Common myeloid progenitor, CD34-positive (primary cell): ENCODE results near the gene ZBED1.

Source experiments
- CTCF ChIA-PET: fragments of 350-600 bp; sonication (Branson Sonifier 250); formaldehyde crosslinking; loops from one replicate; lab custom pipeline; 2021; ENCODE audit warnings: antibody characterized with exemption; lab: Charles Lee
- POLR2A ChIA-PET: fragments of 350-600 bp; sonication (Branson Sonifier 250); formaldehyde crosslinking; loops from one replicate; lab custom pipeline; 2021; ENCODE audit warnings: antibody characterized with exemption; lab: Charles Lee
- DNase-seq, 3 donors: peaks; one replicate each; pipeline versions ENCODE4 v3.0.0 to v3.0.0-alpha.2; 2013
- H3K27ac ChIP-seq, 2 experiments: 1 replicate in 1 of 2; 2 replicates in 1 of 2; pipeline ENCODE4 v1.7.0; 2013; ENCODE audit warnings: inconsistent platforms in 2 of 2, low read length in 2 of 2, mild to moderate bottlenecking in 2 of 2, low read depth in 1 of 2, moderate library complexity in 1 of 2; ENCODE audit not compliant: severe bottlenecking in 2 of 2, insufficient read depth in 1 of 2, poor library complexity in 1 of 2
- H3K27me3 ChIP-seq, 5 experiments: replicated peaks in 2 of 5; 1 replicate in 3 of 5; 2 replicates in 2 of 5; pipeline versions ENCODE4 v1.6.1 to v1.7.0; 2013; ENCODE audit warnings: low read length in 4 of 5, mild to moderate bottlenecking in 2 of 5, moderate library complexity in 2 of 5, inconsistent platforms in 1 of 5; ENCODE audit not compliant: insufficient read depth in 5 of 5, control insufficient read depth in 4 of 5
- H3K36me3 ChIP-seq, 4 experiments: 1 replicate in 2 of 4; 2 replicates in 2 of 4; pipeline versions ENCODE4 v1.6.1 to v1.7.0; 2013; ENCODE audit warnings: low read length in 3 of 4, control low read depth in 1 of 4, mild to moderate bottlenecking in 1 of 4; ENCODE audit not compliant: control insufficient read depth in 4 of 4, insufficient read depth in 4 of 4
- H3K4me1 ChIP-seq, 4 experiments: 1 replicate in 3 of 4; 2 replicates in 1 of 4; pipeline versions ENCODE4 v1.6.1 to v1.7.1; 2013; ENCODE audit warnings: low read length in 3 of 4, mild to moderate bottlenecking in 3 of 4, control low read depth in 1 of 4, inconsistent platforms in 1 of 4, moderate library complexity in 1 of 4; ENCODE audit not compliant: control insufficient read depth in 4 of 4, insufficient read depth in 4 of 4; ENCODE audit errors: control extremely low read depth in 1 of 4
- H3K4me3 ChIP-seq, 7 experiments: 1 replicate in 4 of 7; 2 replicates in 3 of 7; pipeline versions ENCODE4 v1.5.1 to v1.7.0; 2013; ENCODE audit warnings: mild to moderate bottlenecking in 7 of 7, low read length in 6 of 7, moderate library complexity in 6 of 7, inconsistent platforms in 2 of 7, low read depth in 2 of 7, control low read depth in 1 of 7; ENCODE audit not compliant: insufficient read depth in 4 of 7, control insufficient read depth in 1 of 7; ENCODE audit errors: extremely low read depth in 1 of 7
- H3K9me3 ChIP-seq, 5 experiments: 1 replicate in 4 of 5; 2 replicates in 1 of 5; pipeline versions ENCODE4 v1.6.1 to v1.7.1; 2013; ENCODE audit warnings: low read length in 4 of 5, mild to moderate bottlenecking in 2 of 5, inconsistent platforms in 1 of 5, low read depth in 1 of 5, moderate library complexity in 1 of 5; ENCODE audit not compliant: control insufficient read depth in 4 of 5, insufficient read depth in 2 of 5; ENCODE audit errors: control extremely low read depth in 1 of 5
- whole genome bisulfite sequencing: methylation state at CpG from one replicate; pipeline ENCODE4 v1.1.5; 2013; ENCODE audit not compliant: insufficient coverage; 5-methylcytosine and 5-hydroxymethylcytosine counted together

ZBED1 gene

GRCh38 chrX:2502668-2503519 lies 2.1 kb upstream of the ZBED1 start:
- WGBS: 91% methylated on average over 14 of the region's 19 CpGs
- CTCF ChIA-PET: no interaction called here

GRCh38 chrX:2502120-2502667 lies 1.4 kb upstream of the ZBED1 start:
- ChIA-PET POLR2A (no interaction called here), CTCF (no interaction called here)
- Histone ChIP-seq H3K27me3 (no peaks in the 10 kb centered on the region), H3K9me3 (no peaks in the 10 kb centered on the region), H3K4me3 (no peak overlapping the region), H3K36me3 (peaks cover 0 to 6% (median 0%) of the 10 kb centered on the region in 4 experiments), H3K4me1 (peaks cover 5 to 29% (median 16%) of the 10 kb centered on the region in 4 experiments), H3K27ac (peak overlapping the region in 1 of 2 experiments; percentile 43)
- no peak for DNase-seq
- whole genome bisulfite sequencing: no CpG with 5 or more reads among the region's 5 CpGs

More at GRCh38 chrX:2502668-2503519, 2.1 kb upstream of the ZBED1 start:
- Histone ChIP-seq H3K9me3 (no peaks in the 10 kb centered on the region), H3K36me3 (peaks cover 0 to 5% (median 0%) of the 10 kb centered on the region in 4 experiments), H3K27me3 (no peaks in the 10 kb centered on the region), H3K27ac (peak overlapping the region in 1 of 2 experiments; percentile 43), H3K4me1 (peaks cover 0 to 22% (median 16%) of the 10 kb centered on the region in 4 experiments), H3K4me3 (no peak overlapping the region)
- DNase-seq: peak; percentile 20 to 75 (median 66)
- POLR2A ChIA-PET: no interaction called here

- WGBS: 100% methylated on average over 1 of the region's 5 CpGs
- DNase-seq: no peak
- Histone ChIP-seq H3K4me1 (peaks cover 5 to 33% (median 16%) of the 10 kb centered on the region in 4 experiments), H3K27me3 (no peaks in the 10 kb centered on the region), H3K4me3 (no peak overlapping the region), H3K9me3 (no peaks in the 10 kb centered on the region), H3K27ac (peak overlapping the region in 1 of 2 experiments; percentile 43), H3K36me3 (peaks cover 0 to 6% (median 0%) of the 10 kb centered on the region in 4 experiments)
- POLR2A ChIA-PET: no interaction called here
- CTCF ChIA-PET: no interaction called here
These were observed 855 bp upstream of the ZBED1 start for GRCh38 chrX:2501559-2502102.

GRCh38 chrX:2500091-2500802 lies 529 bp downstream of the ZBED1 start:
- peak; percentile 21 to 61 (median 46) for DNase-seq
- no peaks in the 10 kb centered on the region for H3K27me3 ChIP-seq
- peaks cover 0 to 14% (median 3%) of the 10 kb centered on the region in 4 experiments for H3K36me3 ChIP-seq
- ChIA-PET CTCF (no interaction called here), POLR2A (no interaction called here)
- WGBS: 0% methylated on average over 34 of the region's 70 CpGs
- H3K4me1 ChIP-seq: peaks cover 5 to 33% (median 16%) of the 10 kb centered on the region in 4 experiments
- no peaks in the 10 kb centered on the region for H3K9me3 ChIP-seq
- H3K4me3 ChIP-seq: peak overlapping the region; percentile 70 to 91 (median 79)
- H3K27ac ChIP-seq: peak overlapping the region; percentile 15 to 79

- Histone ChIP-seq H3K4me3 (peak overlapping the region; percentile 70 to 91 (median 79)), H3K4me1 (peaks cover 5 to 33% (median 16%) of the 10 kb centered on the region in 4 experiments), H3K9me3 (no peaks in the 10 kb centered on the region), H3K36me3 (peaks cover 0 to 14% (median 3%) of the 10 kb centered on the region in 4 experiments), H3K27me3 (no peaks in the 10 kb centered on the region), H3K27ac (peak overlapping the region in 1 of 2 experiments; percentile 79)
- WGBS: 100% methylated on average over 5 of the region's 8 CpGs
- POLR2A ChIA-PET: no interaction called here
- CTCF ChIA-PET: no interaction called here
- DNase-seq: no peak
These were observed 1.3 kb downstream of the ZBED1 start for GRCh38 chrX:2499507-2499906.

GRCh38 chrX:2498781-2499302 lies 1.9 kb downstream of the ZBED1 start:
- H3K4me1 ChIP-seq: peaks cover 5 to 33% (median 16%) of the 10 kb centered on the region in 4 experiments
- no peaks in the 10 kb centered on the region for H3K9me3 ChIP-seq
- ChIA-PET CTCF (no interaction called here), POLR2A (no interaction called here)
- H3K27me3 ChIP-seq: no peaks in the 10 kb centered on the region
- peaks cover 0 to 14% (median 3%) of the 10 kb centered on the region in 4 experiments for H3K36me3 ChIP-seq
- peak overlapping the region in 4 of 7 experiments; percentile 12 to 91 (median 80) for H3K4me3 ChIP-seq
- peak overlapping the region; percentile 6 to 67 for H3K27ac ChIP-seq
- 77% methylated on average over 6 of the region's 10 CpGs for WGBS
- no peak for DNase-seq
